DMS153 treated with DMSO at 0.1 percent for 48 hours (cell line): Measurements from ENCODE around the gene KCNMA1.
A peak's percentile ranks its signal among the peaks of the same experiment; 100 is the strongest.
"Not testable (repeated sequence)": the region's sequence is repeated elsewhere in the genome, so short reads cannot be mapped to it uniquely, and the experiment has no call there.

Experiments
- DNase-seq: peaks from one replicate; lab custom pipeline; 2025; ENCODE audit not compliant: unreplicated experiment; lab: John Stamatoyannopoulos, UW

Gene KCNMA1

GRCh38 chr10:77405771-77406241 lies 231.8 kb downstream of the KCNMA1 start:
- peak; percentile 70 for DNase-seq

DNA sequence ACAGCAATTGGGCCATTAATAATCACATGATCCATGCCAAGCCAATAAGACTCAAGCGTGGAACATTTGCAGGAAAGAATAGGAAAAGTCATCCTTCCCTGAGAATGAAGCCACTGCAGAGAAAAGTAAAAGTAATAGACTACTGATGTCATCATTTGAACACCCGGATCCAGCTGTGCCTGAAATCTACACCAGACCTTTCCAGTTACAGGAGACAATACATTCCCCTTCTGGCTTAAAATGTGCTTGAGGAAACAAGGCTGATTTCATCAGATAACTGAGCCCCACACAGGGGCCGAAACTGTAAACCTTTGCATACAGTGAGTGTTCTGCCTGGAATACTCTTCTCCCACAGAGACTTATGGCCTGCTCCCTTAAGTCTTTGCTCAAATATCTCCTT lies 232.8 kb downstream of the KCNMA1 start:
- DNase-seq, result no peak

- DNase-seq, result no peak
Measured at GRCh38 chr10:77403761-77404160, 233.8 kb downstream of the KCNMA1 start.

DNA sequence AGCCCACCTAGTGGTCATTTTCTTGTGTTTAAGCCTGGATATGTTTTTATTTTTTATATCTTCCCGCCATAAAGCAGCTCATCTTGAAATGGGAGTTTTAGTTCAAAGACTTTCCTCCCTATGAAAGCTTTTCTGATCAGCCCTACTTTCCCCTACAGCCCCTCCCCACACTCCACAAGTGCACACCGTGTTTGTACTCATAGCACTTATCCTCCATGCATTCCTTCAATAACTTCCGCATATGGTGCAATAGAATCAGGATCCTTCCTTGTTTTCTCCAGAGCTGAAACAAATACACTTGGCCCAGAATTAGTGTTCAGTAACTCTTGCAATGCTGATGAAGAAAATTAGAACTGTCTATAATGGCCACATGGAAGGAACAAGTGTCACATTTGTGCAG lies 235.9 kb downstream of the KCNMA1 start:
- DNase-seq, result no peak

DNA sequence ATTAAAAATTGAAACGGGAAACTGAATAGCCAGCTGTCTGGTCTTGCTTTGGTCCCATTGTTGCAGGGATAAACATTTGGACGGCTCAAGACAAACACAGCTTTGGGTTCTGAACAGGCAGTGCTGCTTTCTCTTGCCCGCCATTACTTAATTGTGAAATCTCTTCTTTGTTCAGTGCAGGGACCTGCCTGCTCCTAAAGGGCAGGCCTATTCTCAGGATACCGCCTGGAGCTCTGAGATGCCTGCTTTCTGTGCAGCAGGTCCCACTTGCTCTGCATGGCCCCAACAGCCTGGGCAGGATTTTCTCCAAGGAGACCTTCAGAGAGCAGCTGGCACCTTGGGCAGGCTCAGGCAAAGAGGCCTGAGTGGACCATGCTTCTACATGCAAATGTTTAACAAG lies 237.6 kb downstream of the KCNMA1 start:
- DNase-seq, result peak; percentile 48

- DNase-seq, result no peak
Measured at GRCh38 chr10:77398986-77399755, 238.4 kb downstream of the KCNMA1 start.

DNA sequence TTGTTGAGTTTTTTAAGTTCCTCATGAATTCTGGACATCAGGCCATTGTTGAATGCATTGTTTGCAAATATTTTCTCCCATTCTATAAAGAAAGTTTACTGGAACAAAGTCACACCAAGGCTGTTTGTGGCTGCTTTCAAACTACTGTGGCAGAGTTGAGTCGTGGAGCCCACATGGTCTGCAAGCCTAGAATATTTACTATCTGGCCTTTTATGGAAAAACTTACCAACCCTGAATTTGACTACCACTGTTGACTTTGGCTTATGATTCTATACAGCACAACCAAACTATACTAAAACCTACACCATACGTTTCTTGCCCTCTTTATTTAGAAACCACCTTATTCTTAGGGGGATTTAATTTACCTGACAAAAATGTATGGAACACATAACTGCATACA lies 239.1 kb downstream of the KCNMA1 start:
- no peak for DNase-seq

DNA sequence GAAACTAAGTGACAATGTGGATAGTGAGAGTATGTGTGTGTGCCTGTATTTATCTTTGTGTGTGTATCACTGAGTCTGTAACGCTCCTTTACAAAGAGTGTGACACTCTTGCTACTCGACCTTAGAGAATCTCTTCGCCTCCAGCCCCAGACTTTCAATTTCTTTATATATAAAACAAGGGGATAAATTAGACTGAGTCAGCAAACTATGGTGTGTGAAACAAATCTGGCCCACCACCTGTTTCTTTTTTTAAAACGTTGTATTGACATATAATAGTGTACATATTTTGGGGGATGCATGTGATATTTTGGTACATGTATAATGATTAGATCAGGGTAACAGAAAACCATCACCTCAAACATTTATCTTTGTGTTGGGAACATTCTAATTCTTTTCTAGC lies 240.5 kb downstream of the KCNMA1 start:
- no peak for DNase-seq

DNA sequence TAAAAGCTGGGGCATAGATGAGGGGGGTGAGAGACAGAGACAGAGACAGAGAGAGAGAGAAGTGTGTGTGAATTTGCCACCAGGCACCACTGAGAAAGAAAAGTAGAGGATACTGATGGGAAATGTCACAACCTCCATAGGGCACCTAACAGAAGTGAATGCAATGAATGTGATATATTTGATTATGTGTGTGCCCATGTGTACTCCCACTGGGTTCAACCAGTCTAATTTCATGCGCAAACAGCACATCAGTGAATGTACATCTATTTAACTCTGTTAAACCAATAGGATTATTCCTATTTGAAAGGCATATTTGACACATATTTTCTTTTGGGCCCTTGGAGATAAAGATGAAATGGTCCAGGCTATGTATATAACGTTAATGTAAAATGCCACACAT lies 241.3 kb downstream of the KCNMA1 start:
- no peak for DNase-seq

GRCh38 chr10:77393821-77394501 lies 243.6 kb downstream of the KCNMA1 start:
- DNase-seq, result no peak

- no peak for DNase-seq
Measured at GRCh38 chr10:77393411-77393810, 244.2 kb downstream of the KCNMA1 start.

GRCh38 chr10:77392851-77393250 lies 244.8 kb downstream of the KCNMA1 start:
- DNase-seq, result peak; percentile 88

DNA sequence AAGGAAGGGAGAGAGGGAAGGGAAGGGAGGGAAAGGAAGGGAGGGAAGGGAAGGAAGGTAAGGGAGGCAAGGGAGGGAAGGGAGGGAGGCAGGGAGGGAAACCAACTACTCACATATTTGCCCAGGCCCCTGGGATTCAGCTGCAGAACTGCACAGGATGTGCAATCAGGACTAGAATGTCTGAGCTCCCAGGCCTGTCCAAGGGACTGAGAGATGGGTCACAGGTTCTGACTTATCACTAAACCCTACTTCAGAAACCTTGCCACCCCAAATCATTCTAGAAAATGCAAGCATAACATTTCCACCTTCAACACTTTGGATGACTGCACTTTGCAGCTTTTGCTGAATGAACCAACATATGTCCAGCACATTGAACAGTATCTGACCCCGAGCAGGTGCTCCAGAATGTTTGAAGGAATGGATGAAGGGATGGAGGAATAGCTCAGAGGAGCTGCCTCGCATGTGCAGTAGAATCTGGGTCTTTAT lies 245.3 kb downstream of the KCNMA1 start:
- DNase-seq, result no peak

DNA sequence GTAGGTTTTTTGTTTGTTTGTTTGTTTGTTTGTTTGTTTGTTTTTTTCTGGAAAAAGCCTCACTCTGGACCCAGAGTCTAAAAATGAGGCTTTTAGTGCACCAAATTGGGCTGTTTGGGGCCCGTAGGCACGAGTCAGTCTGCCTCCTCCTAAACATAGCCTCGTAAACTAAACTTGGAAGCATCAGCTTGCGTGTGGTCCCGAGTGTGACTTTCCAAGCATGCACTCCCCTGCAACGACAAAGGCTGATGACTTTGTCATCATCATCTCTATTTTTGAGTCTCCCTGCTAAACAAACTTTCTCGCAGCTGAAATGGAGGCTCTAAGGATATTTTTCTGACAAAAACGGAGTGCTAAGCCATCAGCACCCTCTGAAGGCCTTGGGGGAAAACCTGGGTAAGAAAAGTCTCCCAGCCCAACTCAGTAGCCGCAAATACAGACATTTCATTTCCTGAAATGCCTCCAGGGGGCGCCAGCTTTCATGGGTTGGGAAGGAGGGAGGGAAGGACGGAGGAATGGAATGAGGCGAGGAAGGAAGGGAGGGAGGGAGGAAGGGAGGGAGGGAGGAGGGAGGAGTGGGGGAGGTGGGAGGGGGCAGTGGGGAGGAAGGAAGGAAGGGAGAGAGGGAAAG lies 245.9 kb downstream of the KCNMA1 start:
- DNase-seq, result peak; percentile 44

- no peak for DNase-seq
Measured at GRCh38 chr10:77390481-77390891, 247.1 kb downstream of the KCNMA1 start.

GRCh38 chr10:77388571-77389100 lies 249.0 kb downstream of the KCNMA1 start:
- DNase-seq, result no peak

DNA sequence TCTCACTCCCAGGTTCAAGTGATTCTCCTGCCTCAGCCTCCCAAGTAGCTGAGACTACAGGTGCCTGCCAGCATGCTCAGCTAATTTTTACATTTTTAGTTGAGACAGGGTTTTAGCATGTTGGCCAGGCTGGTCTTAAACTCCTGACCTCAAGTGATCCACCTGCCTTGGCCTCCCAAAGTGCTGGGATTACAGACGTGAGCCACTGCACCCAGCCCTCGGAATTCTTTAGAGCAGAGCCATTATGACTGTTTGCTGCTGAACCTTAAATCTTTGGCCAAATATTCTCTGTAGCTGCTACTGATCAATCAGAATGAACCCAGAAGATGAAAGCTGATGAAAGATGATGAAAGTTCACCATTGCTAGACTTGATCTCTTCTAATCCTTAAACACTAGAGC lies 249.9 kb downstream of the KCNMA1 start:
- DNase-seq, result not testable (repeated sequence)

DNA sequence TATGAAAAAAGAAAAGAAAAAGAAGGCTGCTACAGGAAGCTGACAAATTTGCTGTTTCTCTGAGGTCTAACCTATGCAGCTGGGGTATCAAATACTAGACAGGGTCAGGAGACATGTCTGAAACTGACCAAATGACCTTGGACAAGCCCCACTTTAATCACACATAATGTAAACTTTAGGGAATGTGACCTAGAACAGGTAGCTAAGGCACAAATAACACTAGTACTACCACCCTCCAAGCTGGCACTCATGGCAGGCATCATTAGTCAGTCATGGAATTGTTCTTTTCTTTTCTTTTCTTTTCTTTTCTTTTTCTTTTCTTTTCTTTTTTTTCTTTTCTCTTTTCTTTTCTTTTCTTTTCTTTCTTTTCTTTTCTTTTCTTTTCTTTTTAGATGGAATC lies 250.4 kb downstream of the KCNMA1 start:
- DNase-seq, result no peak

GRCh38 chr10:77386838-77387237 lies 250.8 kb downstream of the KCNMA1 start:
- DNase-seq, result no peak

- no peak for DNase-seq
Measured at GRCh38 chr10:77386365-77386764, 251.2 kb downstream of the KCNMA1 start.

DNA sequence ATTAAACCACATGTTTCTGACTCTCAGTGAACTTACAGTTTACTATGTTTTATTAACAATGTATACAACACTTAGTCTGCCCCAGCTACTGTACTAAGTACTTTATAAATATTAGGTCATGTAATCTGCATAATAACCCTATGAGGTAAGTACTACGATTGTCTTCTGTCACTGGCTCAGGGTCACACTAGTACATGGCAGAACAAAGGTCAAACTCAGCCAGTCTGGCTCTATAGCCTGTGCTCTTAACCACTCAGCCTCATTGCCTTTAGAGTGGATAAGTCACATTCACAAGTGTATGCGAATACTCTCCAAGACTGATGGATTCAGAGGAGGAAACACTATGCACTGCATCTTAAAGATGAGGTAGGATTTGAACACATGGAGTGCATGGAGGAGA lies 252.3 kb downstream of the KCNMA1 start:
- DNase-seq, result no peak
